Measurements from ENCODE around the gene IGSF1.

Gene IGSF1, protein sequence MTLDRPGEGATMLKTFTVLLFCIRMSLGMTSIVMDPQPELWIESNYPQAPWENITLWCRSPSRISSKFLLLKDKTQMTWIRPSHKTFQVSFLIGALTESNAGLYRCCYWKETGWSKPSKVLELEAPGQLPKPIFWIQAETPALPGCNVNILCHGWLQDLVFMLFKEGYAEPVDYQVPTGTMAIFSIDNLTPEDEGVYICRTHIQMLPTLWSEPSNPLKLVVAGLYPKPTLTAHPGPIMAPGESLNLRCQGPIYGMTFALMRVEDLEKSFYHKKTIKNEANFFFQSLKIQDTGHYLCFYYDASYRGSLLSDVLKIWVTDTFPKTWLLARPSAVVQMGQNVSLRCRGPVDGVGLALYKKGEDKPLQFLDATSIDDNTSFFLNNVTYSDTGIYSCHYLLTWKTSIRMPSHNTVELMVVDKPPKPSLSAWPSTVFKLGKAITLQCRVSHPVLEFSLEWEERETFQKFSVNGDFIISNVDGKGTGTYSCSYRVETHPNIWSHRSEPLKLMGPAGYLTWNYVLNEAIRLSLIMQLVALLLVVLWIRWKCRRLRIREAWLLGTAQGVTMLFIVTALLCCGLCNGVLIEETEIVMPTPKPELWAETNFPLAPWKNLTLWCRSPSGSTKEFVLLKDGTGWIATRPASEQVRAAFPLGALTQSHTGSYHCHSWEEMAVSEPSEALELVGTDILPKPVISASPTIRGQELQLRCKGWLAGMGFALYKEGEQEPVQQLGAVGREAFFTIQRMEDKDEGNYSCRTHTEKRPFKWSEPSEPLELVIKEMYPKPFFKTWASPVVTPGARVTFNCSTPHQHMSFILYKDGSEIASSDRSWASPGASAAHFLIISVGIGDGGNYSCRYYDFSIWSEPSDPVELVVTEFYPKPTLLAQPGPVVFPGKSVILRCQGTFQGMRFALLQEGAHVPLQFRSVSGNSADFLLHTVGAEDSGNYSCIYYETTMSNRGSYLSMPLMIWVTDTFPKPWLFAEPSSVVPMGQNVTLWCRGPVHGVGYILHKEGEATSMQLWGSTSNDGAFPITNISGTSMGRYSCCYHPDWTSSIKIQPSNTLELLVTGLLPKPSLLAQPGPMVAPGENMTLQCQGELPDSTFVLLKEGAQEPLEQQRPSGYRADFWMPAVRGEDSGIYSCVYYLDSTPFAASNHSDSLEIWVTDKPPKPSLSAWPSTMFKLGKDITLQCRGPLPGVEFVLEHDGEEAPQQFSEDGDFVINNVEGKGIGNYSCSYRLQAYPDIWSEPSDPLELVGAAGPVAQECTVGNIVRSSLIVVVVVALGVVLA (N-terminal part only)

DNA sequence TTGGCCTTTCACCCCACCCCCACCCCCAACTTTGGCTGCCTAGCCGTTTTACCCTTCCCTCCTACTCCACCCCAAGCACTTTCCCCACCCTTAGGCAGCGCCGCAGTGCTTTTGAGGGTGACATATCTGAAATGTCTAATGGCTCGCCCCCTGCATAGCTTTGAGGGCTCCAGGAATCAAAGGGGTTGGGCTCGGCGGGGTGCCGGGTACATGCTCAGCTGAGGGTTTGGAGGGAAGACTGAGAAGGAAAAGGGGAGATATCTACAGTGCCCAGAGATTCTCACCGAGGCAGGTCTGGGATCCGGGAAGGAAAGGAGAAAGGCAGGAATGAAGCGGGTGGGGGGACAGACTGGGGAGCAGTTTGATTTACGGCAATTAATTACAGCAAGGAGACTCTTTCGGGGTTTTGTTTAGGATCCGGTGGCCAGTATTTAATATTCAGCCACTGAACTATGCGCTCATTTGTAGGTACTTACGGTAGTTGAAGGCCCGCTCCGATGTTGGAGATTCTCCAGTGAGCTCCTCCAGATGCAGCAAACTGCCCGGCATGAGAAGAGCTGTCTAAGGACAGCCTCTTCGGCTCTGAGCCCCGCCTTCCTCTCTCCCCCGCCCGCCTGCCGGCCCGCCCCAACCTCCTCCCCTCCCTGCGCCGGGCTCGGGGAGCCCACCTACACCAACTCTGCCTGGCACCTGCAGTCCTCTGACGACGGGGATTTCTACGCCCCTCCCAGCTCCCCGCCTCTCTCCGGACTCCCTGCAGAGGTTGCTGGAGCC, at the start of gene IGSF1:
Gene IGSF1 (minus strand): TSS at position 569 of the 774 bp plus-strand sequence. CDS start 2,632 bp downstream, outside the sequence.
- DNase-seq: no peak

GRCh38 chrX:131332331-131332730, 43.2 kb upstream of the IGSF1 start:
- no peak for DNase-seq

DNA sequence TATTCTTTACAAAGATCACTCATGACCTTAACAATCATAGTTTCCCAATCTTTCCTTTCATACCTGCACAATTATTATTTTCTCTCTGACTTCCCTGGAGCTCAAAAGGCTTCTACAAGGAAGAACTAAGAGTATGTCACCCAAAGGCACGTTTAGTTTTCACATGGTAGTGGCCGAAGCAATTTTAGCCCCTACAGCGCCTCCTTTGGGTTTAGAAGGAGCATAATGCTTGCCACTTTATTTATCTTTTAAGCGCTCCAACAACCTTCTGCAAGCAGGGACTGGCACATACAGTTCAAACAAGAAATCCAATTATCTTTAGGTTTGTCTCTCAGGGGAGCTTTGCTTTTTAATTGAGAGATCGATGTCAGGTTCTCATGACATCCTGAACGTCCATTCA, 42.0 kb upstream of the IGSF1 start:
- no peak for DNase-seq

GRCh38 chrX:131330735-131331134, 41.6 kb upstream of the IGSF1 start:
- DNase-seq: no peak

DNA sequence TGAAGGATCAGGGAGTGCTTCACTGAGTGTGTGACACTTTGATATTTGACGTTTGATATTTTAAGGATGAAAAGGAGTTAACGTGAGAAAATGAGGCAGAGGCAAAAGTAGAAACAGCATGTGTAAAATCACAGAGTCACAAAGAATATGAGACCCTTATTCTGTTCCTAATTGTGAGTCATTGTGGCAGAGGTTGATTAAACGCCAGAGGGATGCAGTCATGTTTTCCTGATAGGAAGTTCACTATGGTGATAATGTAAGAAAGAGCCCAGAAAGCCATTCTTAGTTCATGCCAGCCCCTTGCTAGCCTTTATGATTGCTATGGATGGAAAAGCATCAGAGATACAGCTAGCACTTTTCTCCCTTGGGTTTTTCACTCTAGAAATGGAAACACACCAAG, 33.5 kb upstream of the IGSF1 start:
- DNase-seq: no peak

DNA sequence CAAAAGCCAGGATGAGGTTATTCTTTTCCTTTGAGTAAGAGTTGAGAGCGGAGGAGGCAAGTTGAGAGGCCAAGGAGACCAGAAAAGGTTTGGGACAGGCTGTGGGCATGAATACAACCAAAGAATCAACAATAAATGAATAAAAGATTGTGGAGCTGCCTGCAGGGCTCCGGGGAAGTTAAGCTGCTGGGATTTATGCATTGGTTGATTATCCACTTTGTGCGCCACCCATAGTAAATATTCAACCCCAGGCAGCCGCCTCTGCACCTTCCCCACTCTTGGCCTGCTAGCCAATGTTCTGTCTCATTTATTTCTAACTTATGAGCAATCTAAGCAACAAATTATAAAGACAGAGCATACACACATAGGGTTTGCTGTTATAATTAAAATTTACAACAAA, 28.2 kb upstream of the IGSF1 start:
- DNase-seq: no peak

GRCh38 chrX:131316260-131316659, 27.2 kb upstream of the IGSF1 start:
- no peak for DNase-seq

DNA sequence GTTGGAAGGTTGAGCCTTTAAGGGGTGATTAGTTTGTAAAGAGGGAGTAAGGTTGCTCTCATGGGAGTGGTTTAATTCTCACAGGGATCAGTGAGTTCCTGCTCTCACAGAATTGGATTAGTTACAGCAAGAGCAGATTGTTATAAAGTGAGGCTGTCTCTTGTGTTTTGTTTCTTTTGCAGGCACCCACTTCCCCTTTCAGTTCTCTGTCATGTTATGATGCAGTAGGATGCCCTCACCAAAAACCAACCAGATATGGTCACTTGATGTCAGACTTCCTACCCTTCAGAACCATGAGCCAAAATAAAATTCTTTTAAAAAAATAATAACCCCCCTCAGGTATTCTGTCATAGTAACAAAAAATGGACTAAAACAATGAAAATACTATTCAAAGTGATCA, 19.9 kb upstream of the IGSF1 start:
- DNase-seq: no peak

DNA sequence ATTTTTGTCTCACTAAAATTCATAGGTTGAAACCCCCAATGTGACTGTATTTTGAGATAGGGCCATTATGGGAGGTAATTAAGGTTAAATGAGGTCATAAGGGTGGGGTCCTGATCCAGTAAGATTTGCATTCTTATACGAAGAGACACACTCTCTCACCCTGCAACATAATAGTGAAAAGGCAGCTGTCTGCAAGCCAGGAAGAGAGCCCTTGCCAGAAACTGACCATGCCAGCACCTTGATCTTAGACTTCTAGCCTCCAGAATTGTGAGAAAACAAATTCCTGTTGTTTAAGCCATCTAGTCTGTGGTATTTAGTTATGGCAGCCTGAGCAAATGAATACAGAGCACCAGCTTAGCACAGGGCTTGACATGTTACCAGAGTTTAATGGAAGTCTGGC, 17.5 kb upstream of the IGSF1 start:
- DNase-seq: no peak

DNA sequence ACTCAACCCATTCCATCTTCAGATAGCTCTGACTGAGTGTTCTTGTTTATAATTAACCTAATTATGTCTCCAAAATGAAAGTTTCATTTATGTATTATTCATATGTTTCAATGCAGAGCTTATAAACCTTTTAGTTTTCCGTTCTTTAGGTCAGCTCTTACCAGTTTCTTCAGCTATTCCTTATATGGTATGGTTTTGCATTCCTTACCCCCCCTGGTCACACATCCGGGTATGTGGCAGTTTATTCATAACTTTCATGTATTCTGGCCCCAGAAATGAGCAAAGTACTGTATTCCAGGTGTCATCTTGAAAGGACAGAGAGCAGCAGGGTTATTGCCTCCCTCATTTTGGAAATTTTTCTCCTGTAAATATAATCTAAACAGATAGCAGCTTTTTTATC, 16.8 kb upstream of the IGSF1 start:
- DNase-seq: no peak

DNA sequence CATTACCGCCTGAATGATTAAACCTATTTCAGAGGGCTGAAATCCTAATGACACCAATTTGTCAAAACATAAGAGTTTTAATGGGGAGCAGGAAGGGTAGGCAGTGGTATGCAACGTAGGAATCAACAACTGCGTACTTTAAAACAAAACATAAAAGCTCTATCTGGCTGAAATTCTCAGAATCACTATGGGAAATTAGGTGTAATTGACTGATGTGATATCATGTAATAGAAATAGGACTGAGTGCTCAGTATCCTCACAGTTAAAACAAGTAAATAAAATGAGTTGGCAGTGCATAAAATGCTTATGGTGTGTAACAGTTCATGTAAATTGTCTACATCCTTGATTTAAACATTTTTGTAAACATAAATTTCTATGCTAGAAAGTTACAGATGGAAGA, 13.6 kb upstream of the IGSF1 start:
- DNase-seq: no peak

DNA sequence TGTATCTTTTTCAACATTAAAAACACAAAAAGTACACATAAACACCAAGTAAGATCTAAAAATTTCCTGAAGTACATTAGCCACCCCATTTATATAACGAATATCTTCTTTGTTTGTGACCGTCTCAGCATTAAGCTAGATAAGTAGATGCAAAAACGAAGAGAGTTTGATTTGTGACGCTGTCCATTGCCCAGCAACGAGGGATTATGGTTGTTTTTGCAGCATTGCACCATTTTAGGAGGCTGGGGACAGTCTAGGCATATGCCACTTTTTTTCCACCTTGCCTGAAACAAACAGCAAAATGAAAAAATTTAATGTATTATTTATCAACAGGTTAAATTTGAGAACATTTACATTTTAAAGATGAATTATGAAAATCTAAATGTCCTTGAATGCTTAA, 12.0 kb upstream of the IGSF1 start:
- DNase-seq: no peak

DNA sequence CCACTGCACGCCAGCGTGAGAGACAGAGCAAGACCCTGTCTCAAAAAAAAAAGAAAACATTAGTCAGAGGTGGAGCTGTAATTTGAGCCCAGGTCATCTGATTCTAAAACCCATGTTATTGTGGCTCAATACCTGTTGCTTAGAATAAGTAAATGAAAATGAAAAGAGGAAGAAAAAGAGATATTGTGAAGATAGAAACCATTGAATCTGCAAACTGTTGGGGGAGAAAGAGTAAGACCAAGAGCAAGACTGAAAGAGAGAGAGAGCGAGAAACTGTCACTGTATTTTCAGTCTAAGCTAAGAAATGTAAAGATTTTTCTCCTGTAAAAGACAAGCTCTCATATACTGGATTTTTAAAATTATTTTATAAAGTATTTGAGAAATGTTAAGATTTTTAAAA, 9.7 kb upstream of the IGSF1 start:
- no peak for DNase-seq

DNA sequence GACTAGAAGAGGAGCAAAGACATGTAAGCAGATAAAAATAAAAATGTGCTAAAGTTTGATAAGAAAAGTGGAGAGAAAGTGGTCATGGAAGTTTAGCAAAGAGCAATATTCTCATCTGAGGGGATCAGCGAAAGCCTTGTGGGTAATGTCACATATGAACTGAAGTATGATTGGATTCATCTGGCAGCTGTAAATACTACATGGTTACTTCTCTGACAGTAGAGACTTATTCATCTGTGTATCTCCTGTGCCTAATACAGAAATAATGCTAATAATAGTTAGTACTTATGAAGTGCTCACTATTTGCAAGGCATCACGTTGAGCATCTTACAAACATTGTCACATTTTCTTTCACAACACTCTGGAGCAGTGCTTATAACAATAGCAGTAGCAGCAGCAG, 8.9 kb upstream of the IGSF1 start:
- no peak for DNase-seq

- DNase-seq: no peak
Measured at GRCh38 chrX:131289527-131289926, 421 bp upstream of the IGSF1 start.

- DNase-seq: no peak
Measured at GRCh38 chrX:131288188-131288587, 918 bp downstream of the IGSF1 start.

DNA sequence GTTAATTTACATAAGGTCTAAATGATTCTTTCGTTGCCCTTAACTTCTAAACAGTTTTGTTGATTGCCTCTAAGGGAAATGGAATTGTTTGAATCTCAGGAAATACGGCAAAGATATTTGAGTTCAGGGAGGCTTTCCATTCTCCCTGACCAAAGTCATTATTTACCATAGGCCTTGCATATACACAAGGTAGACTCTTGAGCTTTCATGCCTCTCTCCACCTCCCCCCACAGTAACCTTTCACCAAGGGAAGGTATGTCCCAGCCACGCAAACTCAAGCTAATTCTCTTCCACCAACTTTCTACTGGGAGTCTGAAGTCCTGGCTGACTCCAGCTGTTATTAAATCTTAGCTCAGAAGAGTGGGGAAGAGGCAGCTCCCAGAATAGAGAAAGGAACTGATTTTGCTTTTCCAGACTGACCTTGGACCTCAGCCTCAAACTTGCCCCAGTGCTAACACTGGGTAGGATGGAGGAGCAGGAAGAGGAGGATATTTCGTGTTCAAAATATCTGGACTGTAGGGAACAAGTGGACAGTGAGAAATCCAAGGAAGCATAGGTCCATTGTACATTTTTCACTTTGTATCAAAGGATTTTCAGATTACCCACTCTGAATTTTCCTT, 1.4 kb downstream of the IGSF1 start:
- no peak for DNase-seq

DNA sequence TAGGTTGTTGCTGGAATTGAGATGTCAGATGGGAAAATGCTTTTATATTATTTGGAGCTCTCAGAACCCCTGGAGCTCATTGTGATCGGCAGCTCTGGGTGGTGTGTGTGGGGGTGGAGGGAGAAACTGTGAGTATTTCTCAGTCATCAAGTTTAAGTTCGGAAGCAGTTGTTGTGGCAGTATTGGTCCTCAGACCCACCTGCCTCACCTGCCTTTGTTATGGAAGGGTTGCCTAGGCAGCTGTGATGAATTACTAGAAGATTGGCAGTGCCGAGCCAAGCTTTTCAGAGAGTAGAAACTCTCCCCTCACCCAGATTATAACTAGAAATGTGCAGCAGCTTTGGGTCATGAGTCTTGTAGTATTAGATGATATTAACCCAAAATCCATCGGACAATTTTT, 9.5 kb downstream of the IGSF1 start:
- DNase-seq: no peak

DNA sequence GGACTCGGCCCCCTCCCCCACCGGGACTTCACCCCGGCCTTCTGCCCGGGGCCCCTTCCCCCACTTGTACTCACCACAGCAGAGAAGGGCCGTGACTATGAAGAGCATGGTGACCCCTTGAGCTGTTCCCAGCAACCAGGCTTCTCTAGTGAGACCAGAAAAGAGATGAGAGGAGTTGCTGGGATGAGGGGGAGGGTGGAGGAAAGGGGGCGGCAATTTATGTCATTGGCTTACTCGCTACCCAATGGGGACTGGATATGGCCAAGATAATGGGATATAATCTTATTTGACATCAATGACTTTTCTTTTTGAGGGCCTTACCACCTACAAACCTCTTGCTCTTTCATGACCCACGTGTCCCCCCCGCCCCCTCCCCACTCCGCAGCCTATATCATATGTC, 9.9 kb downstream of the IGSF1 start:
- DNase-seq: no peak

GRCh38 chrX:131277543-131278136, 11.5 kb downstream of the IGSF1 start:
- DNase-seq: no peak

- no peak for DNase-seq
Measured at GRCh38 chrX:131273011-131273410, 16.1 kb downstream of the IGSF1 start.

- DNase-seq: no peak
Measured at GRCh38 chrX:131271826-131272225, 17.3 kb downstream of the IGSF1 start.
